ENCODE results near the gene USP17L13. TPM values are rescaled to one million over a fixed set of nuclear protein-coding genes. Genes with fewer than 3 reads are reported as not detected.

Gene USP17L13
- total RNA-seq (2022; extraction: Qiagen RNA extraction) = not detected in 5 replicates

GRCh38 chr4:9224596-9224995 is at the start of gene USP17L13:
USP17L13 (plus strand) TSS chr4:9224896; CDS start chr4:9224896, 0 bp downstream.

GRCh38 chr4:9210357-9210756 is 14.3 kb upstream of the USP17L13 start, which contains the start of gene USP17L10:
USP17L10 (plus strand) TSS chr4:9210657; CDS start chr4:9210657, 0 bp downstream.

DNA sequence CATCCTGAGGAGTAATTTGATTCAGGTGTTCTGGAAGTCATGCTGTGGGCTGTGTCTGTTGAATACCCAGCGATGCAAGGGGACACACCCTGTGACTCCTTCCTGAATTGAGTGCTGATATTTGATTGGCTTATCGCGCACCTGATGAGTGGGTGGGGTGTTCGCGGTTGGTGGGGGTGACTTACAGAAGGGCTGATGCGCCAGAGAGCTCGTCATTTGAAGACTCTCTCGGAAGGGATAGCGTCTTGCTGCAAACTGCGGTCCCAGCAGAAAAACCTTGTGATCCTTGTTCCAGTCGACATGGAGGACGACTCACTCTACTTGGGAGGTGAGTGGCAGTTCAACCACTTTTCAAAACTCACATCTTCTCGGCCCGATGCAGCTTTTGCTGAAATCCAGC is 9.6 kb upstream of the USP17L13 start, which contains the start of gene USP17L11:
Gene USP17L11 (plus strand): TSS at position 301 of the 400 bp plus-strand sequence. CDS start 0 bp downstream, at position 301.

GRCh38 chr4:9219852-9220251 is 4.8 kb upstream of the USP17L13 start, which contains the start of gene USP17L12:
USP17L12 (plus strand) TSS chr4:9220152; CDS start chr4:9220152, 0 bp downstream.

GRCh38 chr4:9234085-9234484 is 9.4 kb downstream of the USP17L13 start, which contains the start of gene USP17L15:
USP17L15 (plus strand) TSS chr4:9234385; CDS start chr4:9234385, 0 bp downstream.

DNA sequence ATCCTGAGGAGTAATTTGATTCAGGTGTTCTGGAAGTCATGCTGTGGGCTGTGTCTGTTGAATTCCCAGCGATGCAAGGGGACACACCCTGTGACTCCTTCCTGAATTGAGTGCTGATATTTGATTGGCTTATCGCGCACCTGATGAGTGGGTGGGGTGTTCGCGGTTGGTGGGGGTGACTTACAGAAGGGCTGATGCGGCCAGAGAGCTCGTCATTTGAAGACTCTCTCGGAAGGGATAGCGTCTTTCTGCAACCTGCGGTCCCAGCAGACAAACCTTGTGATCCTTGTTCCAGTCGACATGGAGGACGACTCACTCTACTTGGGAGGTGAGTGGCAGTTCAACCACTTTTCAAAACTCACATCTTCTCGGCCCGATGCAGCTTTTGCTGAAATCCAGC is 18.9 kb downstream of the USP17L13 start, which contains the start of gene USP17L17:
Gene USP17L17 (plus strand): TSS at position 301 of the 400 bp plus-strand sequence. CDS start 0 bp downstream, at position 301.

DNA sequence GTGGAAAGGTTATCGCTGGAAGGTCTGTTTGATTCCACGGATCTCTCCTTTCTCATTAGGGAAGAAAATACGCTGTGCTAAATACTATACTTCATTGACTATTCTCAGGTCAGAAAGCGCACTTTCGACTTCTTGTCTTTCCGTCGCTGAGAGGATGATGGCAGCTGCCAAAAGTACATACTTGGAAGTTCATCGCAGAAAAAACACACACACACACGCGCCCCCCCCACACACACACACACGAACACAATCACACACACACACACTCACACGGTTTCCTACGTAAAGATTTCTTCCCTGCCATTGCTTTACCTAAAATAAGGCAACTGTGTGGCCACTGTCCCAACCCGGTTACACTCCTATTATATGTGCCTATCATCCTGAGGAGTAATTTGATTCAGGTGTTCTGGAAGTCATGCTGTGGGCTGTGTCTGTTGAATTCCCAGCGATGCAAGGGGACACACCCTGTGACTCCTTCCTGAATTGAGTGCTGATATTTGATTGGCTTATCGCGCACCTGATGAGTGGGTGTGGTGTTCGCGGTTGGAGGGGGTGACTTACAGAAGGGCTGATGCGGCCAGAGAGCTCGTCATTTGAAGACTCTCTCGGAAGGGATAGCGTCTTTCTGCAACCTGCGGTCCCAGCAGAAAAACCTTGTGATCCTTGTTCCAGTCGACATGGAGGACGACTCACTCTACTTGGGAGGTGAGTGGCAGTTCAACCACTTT is 23.4 kb downstream of the USP17L13 start, which contains the start of gene USP17L18:
Gene USP17L18 (plus strand): TSS at position 678 of the 728 bp plus-strand sequence. CDS start 0 bp downstream, at position 678.

GRCh38 chr4:9253078-9253477 is 28.4 kb downstream of the USP17L13 start, which contains the start of gene USP17L19:
USP17L19 (plus strand) TSS chr4:9253378; CDS start chr4:9253378, 0 bp downstream.

DNA sequence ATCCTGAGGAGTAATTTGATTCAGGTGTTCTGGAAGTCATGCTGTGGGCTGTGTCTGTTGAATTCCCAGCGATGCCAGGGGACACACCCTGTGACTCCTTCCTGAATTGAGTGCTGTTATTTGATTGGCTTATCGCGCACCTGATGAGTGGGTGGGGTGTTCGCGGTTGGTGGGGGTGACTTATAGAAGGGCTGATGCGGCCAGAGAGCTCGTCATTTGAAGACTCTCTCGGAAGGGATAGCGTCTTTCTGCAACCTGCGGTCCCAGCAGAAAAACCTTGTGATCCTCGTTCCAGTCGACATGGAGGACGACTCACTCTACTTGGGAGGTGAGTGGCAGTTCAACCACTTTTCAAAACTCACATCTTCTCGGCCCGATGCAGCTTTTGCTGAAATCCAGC is 33.1 kb downstream of the USP17L13 start, which contains the start of gene USP17L20:
Gene USP17L20 (plus strand): TSS at position 301 of the 400 bp plus-strand sequence. CDS start 0 bp downstream, at position 301.

DNA sequence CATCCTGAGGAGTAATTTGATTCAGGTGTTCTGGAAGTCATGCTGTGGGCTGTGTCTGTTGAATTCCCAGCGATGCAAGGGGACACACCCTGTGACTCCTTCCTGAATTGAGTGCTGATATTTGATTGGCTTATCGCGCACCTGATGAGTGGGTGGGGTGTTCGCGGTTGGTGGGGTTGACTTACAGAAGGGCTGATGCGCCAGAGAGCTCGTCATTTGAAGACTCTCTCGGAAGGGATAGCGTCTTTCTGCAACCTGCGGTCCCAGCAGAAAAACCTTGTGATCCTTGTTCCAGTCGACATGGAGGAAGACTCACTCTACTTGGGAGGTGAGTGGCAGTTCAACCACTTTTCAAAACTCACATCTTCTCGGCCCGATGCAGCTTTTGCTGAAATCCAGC is 37.9 kb downstream of the USP17L13 start, which contains the start of gene USP17L21:
Gene USP17L21 (plus strand): TSS at position 301 of the 400 bp plus-strand sequence. CDS start 0 bp downstream, at position 301.

DNA sequence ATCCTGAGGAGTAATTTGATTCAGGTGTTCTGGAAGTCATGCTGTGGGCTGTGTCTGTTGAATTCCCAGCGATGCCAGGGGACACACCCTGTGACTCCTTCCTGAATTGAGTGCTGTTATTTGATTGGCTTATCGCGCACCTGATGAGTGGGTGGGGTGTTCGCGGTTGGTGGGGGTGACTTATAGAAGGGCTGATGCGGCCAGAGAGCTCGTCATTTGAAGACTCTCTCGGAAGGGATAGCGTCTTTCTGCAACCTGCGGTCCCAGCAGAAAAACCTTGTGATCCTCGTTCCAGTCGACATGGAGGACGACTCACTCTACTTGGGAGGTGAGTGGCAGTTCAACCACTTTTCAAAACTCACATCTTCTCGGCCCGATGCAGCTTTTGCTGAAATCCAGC is 42.6 kb downstream of the USP17L13 start, which contains the start of gene USP17L22:
Gene USP17L22 (plus strand): TSS at position 301 of the 400 bp plus-strand sequence. CDS start 0 bp downstream, at position 301.

Other genes starting within 250 kb of the USP17L13 start
- not detected in 5 replicates for gene FAM90A26, start 54.5 kb upstream of the USP17L13 start, total RNA-seq (2022; extraction: Qiagen RNA extraction)
- gene USP17L10, start 14.2 kb upstream of the USP17L13 start, total RNA-seq (2022; extraction: Qiagen RNA extraction) = not detected in 5 replicates
- not detected in 5 replicates for gene USP17L11, start 9.5 kb upstream of the USP17L13 start, total RNA-seq (2022; extraction: Qiagen RNA extraction)
- gene USP17L12, start 4.7 kb upstream of the USP17L13 start, total RNA-seq (2022; extraction: Qiagen RNA extraction) = not detected in 5 replicates
- gene USP17L15, start 9.5 kb downstream of the USP17L13 start, total RNA-seq (2022; extraction: Qiagen RNA extraction) = not detected in 5 replicates
- not detected in 5 replicates for gene USP17L17, start 19.0 kb downstream of the USP17L13 start, total RNA-seq (2022; extraction: Qiagen RNA extraction)
- gene USP17L18, start 23.7 kb downstream of the USP17L13 start, total RNA-seq (2022; extraction: Qiagen RNA extraction) = not detected in 5 replicates
- not detected in 5 replicates for gene USP17L19, start 28.5 kb downstream of the USP17L13 start, total RNA-seq (2022; extraction: Qiagen RNA extraction)
- gene USP17L20, start 33.2 kb downstream of the USP17L13 start, total RNA-seq (2022; extraction: Qiagen RNA extraction) = not detected in 5 replicates
- gene USP17L21, start 38.0 kb downstream of the USP17L13 start, total RNA-seq (2022; extraction: Qiagen RNA extraction) = not detected in 5 replicates
- not detected in 5 replicates for gene USP17L22, start 42.7 kb downstream of the USP17L13 start, total RNA-seq (2022; extraction: Qiagen RNA extraction)
- not detected in 5 replicates for gene USP17L24, start 100.3 kb downstream of the USP17L13 start, total RNA-seq (2022; extraction: Qiagen RNA extraction)
- not detected in 5 replicates for gene USP17L25, start 105.0 kb downstream of the USP17L13 start, total RNA-seq (2022; extraction: Qiagen RNA extraction)
- not detected in 5 replicates for gene USP17L26, start 109.8 kb downstream of the USP17L13 start, total RNA-seq (2022; extraction: Qiagen RNA extraction)
- not detected in 5 replicates for gene USP17L5, start 114.5 kb downstream of the USP17L13 start, total RNA-seq (2022; extraction: Qiagen RNA extraction)
- not detected in 5 replicates for gene USP17L27, start 119.3 kb downstream of the USP17L13 start, total RNA-seq (2022; extraction: Qiagen RNA extraction)
- gene USP17L28, start 124.0 kb downstream of the USP17L13 start, total RNA-seq (2022; extraction: Qiagen RNA extraction) = not detected in 5 replicates
- not detected in 5 replicates for gene USP17L29, start 128.7 kb downstream of the USP17L13 start, total RNA-seq (2022; extraction: Qiagen RNA extraction)
- gene USP17L30, start 138.2 kb downstream of the USP17L13 start, total RNA-seq (2022; extraction: Qiagen RNA extraction) = not detected in 5 replicates
- gene DEFB131A, start 219.5 kb downstream of the USP17L13 start, total RNA-seq (2022; extraction: Qiagen RNA extraction) = not detected in 5 replicates